Heart left ventricle (tissue), 16 donors: ENCODE measurements around the gene BICD2. TPM values are rescaled to one million over a fixed set of nuclear protein-coding genes. Genes with fewer than 3 reads are reported as not detected.
A peak's percentile ranks its signal among the peaks of the same experiment; 100 is the strongest.

Experiments
- ATAC-seq, 4 donors: fragments of 200-7000 bp; cut with Tn5 transposase; one replicate each; pipeline ENCODE4 v1.9.1; 2020 to 2022; ENCODE audit warnings: moderate library complexity in 4 of 4, mild to moderate bottlenecking in 3 of 4, moderate number of reproducible peaks in 1 of 4
- DNase-seq, 5 donors: peaks; one replicate each; pipeline ENCODE4 v3.0.0-alpha.2; 2020
- H3K27ac ChIP-seq, 12 donors: fragments of 200-600 bp; sonication (generic) in 4 of 12; one replicate each; pipeline versions ENCODE4 v1.5.0 to v1.8.0; 2016 to 2022; ENCODE audit warnings: mild to moderate bottlenecking in 2 of 12
- H3K27me3 ChIP-seq, 9 donors: fragments of 200-600 bp; sonication (generic) in 2 of 9; one replicate each; pipeline versions ENCODE4 v1.5.1 to v1.8.0; 2016 to 2022; ENCODE audit warnings: mild to moderate bottlenecking in 3 of 9
- H3K36me3 ChIP-seq, 9 donors: fragments of 200-600 bp; sonication (generic) in 2 of 9; one replicate each; pipeline versions ENCODE4 v1.5.0 to v1.8.0; 2018 to 2022; ENCODE audit warnings: mild to moderate bottlenecking in 2 of 9
- H3K4me1 ChIP-seq, 12 donors: fragments of 200-600 bp; sonication (generic) in 4 of 12; one replicate each; pipeline versions ENCODE4 v1.5.0 to v1.8.0; 2016 to 2022; ENCODE audit warnings: mild to moderate bottlenecking in 3 of 12
- H3K4me3 ChIP-seq, 12 donors: fragments of 200-600 bp; sonication (generic) in 4 of 12; one replicate each; pipeline versions ENCODE4 v1.5.0 to v1.8.0; 2017 to 2022; ENCODE audit warnings: mild to moderate bottlenecking in 9 of 12, moderate library complexity in 4 of 12
- H3K9me3 ChIP-seq, 12 donors: fragments of 200-600 bp; sonication (generic) in 4 of 12; one replicate each; pipeline versions ENCODE4 v1.5.0 to v1.8.0; 2016 to 2022; ENCODE audit warnings: mild to moderate bottlenecking in 1 of 12
- POLR2A ChIP-seq, 2 donors: fragments of 450-650 bp; IDR thresholded peaks; one replicate each; pipeline ENCODE4 v1.6.1; 2017; ENCODE audit warnings: antibody characterized with exemption in 2 of 2, mild to moderate bottlenecking in 2 of 2, moderate library complexity in 2 of 2
- WGBS, 4 donors: extraction: QIAGEN DNeasy Blood & Tissue Kit in 2 of 4; methylation state at CpG; one replicate each; pipeline versions ENCODE4 v1.1.5 to v1.1.7; 2013 to 2018; 5-methylcytosine and 5-hydroxymethylcytosine counted together
- intact Hi-C, 10 donors: fragments of 100-400 bp; cut with DNase I; formaldehyde crosslinking; loops; one replicate each; pipeline versions ENCODE4 v1.11.1 to v1.14.2; 2022
- polyA plus RNA-seq, 2 donors: library from polyadenylated mRNA; stranded (reverse); fragments of 200-250 nt; gene quantifications; one replicate each; pipeline ENCODE4 v1.2.3, GENCODE V29; 2013
- total RNA-seq, 9 donors: library from RNA; depleted of rRNA in 2 of 9; stranded (reverse); fragments of >200 nt in 2 of 9; fragmentation: NEBNext Ultra II Directional in 3 of 9; extraction: Animal tissue kit (Norgen Biotek cat#: 25700) in 3 of 9; gene quantifications; one replicate each; pipeline versions ENCODE4 v1.1.0 to v1.2.4, GENCODE V29; 2016 to 2023
- TF ChIP-seq, protein P1 (sequence below), 12 donors: fragments of 200-600 bp; sonication (generic) in 4 of 12; IDR thresholded peaks; one replicate each; pipeline versions ENCODE4 v1.5.0 to v1.8.0; 2018 to 2022; ENCODE audit warnings: antibody characterized with exemption in 12 of 12, mild to moderate bottlenecking in 5 of 12
- donor health status: ischemic (EF 13 %, LVEDD 7.1; RV severe dilation, severe dysfunction).
- donor health status: healthy with polysubstance abuse.
- donor health status: DM: no; HTN: yes; CAD: no.
- donor health status: DM: no; HTN: no; CAD: no.
- donor health status: ischemic (EF 25% LVEDD 6.9; RV normal size, moderate dysfunction).
- donor health status: ischemic (EF 25% LVEDD 5.7; RV mildly dilated, moderate dysfunction).
- donor health status: healthy.
- donor health status: DM: yes; HTN: yes; CAD: no.
- donor health status: ischemic (EF 35%, LVEDD 5.7; RV mildly dilated, moderate dysfunction).
- donor health status: nonischemic (EF 11% LVEDD 7.7; RV severe dilation, severe dysfunction).
- donor health status: DM: yes; HTN: yes; CAD: no.
- donor health status: PGD.
- donor health status: ischemic (EF 29% LVEDD 5.4; RV normal size, mild dysfunction).
- donor health status: nonischemic (EF 23%, LVEDD 6.1; RV moderate dilation, normal function).

The BICD2 gene
- total and polyA plus RNA-seq, 11 donors, result 17.6 to 56.7 (median 35.9) TPM

DNA sequence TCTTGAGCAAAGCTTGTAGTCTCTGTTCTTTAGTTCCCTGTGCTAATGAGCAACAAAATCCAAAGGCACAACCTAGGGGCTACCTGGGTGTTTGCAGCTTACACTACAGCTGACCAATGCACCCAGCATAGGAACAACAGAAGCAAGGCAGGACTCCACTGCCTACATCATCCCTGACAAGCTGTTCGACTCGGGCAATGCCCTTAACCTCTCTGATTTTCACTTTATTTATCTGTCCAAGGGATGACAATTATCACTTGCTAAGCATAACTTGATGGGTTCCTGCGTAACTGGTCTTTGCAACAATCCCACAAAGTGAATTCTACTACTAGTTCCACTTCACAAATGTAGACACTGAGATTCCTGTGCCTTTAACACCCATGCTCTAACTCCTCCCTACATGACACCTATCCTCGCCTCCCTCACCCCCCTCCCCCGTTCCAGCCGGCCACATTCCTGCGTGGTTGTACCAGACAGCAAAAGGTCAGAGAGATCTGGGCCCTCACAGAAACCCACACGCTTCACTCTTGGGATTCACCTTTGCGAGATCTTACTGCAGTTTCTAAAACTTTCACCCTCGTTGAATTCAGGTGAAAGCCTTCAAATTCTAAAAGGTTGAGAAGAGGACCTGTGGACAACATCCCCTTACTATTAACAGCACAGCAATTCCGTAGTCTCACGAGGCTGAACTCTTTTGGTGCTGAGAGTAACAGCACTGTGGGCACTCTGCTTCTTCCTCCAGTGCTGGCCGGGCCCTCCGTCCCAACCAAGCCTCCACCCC lies 95.7 kb downstream of the BICD2 start:
- ATAC-seq, result peak; percentile 36 to 70 (median 48)
- peak overlapping the region; percentile 80 to 98 (median 93) for H3K27ac ChIP-seq
- peak in 4 of 5 donors; percentile 48 to 86 (median 61) for DNase-seq
- peaks cover 0 to 20% (median 6%) of the 10 kb centered on the region in 9 donors for H3K36me3 ChIP-seq
- 18 to 25% (median 20%) methylated on average over 10 to 14 of the region's 14 CpGs for WGBS, 4 donors
- no peaks in the 10 kb centered on the region for H3K9me3 ChIP-seq
- H3K27me3 ChIP-seq, result no peaks in the 10 kb centered on the region
- H3K4me3 ChIP-seq, result peak overlapping the region; percentile 48 to 98 (median 88)
- TF ChIP-seq, protein P1, sequence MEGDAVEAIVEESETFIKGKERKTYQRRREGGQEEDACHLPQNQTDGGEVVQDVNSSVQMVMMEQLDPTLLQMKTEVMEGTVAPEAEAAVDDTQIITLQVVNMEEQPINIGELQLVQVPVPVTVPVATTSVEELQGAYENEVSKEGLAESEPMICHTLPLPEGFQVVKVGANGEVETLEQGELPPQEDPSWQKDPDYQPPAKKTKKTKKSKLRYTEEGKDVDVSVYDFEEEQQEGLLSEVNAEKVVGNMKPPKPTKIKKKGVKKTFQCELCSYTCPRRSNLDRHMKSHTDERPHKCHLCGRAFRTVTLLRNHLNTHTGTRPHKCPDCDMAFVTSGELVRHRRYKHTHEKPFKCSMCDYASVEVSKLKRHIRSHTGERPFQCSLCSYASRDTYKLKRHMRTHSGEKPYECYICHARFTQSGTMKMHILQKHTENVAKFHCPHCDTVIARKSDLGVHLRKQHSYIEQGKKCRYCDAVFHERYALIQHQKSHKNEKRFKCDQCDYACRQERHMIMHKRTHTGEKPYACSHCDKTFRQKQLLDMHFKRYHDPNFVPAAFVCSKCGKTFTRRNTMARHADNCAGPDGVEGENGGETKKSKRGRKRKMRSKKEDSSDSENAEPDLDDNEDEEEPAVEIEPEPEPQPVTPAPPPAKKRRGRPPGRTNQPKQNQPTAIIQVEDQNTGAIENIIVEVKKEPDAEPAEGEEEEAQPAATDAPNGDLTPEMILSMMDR (IDR thresholded peaks at IDR 0.05), result no peak
- peak in 1 of 2 donors; percentile 13 for TF ChIP-seq POLR2A (IDR thresholded peaks at IDR 0.05)
- intact Hi-C loops, result loop anchor here in 2 of 10 donors (10.0 kb wide), 2 partner anchors 46 to 344 kb away; partner anchors contain the start of genes CENPP (in 1 of the 2) and NOL8 (in 1 of the 2)
- peaks cover 0 to 59% (median 35%) of the 10 kb centered on the region in 12 donors for H3K4me1 ChIP-seq

DNA sequence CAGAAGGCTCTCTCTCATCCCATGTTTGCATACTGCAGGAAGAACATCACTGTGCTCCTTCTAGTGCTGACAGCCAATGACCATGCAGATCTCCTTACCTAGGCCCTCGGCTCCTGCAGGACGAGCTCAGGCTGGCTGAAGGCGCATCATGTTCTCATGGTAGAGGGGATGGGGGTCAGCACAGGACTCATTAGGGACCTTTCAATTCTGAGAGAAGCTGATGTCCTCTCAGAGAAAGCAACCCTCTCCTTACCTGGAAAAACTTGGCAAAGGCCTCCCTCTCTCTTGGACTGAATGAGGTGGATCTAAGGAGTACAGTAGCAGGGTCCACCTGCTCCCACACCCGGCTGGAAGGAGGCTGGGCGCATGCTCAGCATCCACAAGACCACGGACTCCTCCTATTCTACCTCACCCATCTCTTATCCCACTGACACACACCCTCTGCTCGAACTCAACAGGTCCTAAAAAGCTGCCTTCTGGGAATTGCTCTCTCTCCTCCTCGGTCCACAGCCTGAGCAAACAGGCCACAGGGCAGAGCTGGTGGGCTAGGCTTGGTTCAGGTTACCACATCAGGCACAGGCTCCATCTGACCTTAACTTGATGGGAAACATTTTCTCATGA lies 97.6 kb downstream of the BICD2 start:
- H3K27ac ChIP-seq, result peak overlapping the region in 1 of 12 donors; percentile 98
- H3K27me3 ChIP-seq, result no peaks in the 10 kb centered on the region
- DNase-seq (no peak), ATAC-seq (no peak)
- intact Hi-C loops, result loop anchor here in 2 of 10 donors (10.0 kb wide), 2 partner anchors 48 to 342 kb away; partner anchors contain the start of genes CENPP (in 1 of the 2) and NOL8 (in 1 of the 2)
- WGBS, 4 donors, result 81 to 90% (median 88%) methylated on average over 8 of the region's 8 CpGs
- peaks cover 0 to 29% (median 6%) of the 10 kb centered on the region in 9 donors for H3K36me3 ChIP-seq
- peaks cover 0 to 60% (median 36%) of the 10 kb centered on the region in 12 donors for H3K4me1 ChIP-seq
- H3K4me3 ChIP-seq, result no peak overlapping the region
- no peaks in the 10 kb centered on the region for H3K9me3 ChIP-seq
- no peak for TF ChIP-seq POLR2A (IDR thresholded peaks at IDR 0.05)
- TF ChIP-seq, protein P1 (IDR thresholded peaks at IDR 0.05), result no peak

DNA sequence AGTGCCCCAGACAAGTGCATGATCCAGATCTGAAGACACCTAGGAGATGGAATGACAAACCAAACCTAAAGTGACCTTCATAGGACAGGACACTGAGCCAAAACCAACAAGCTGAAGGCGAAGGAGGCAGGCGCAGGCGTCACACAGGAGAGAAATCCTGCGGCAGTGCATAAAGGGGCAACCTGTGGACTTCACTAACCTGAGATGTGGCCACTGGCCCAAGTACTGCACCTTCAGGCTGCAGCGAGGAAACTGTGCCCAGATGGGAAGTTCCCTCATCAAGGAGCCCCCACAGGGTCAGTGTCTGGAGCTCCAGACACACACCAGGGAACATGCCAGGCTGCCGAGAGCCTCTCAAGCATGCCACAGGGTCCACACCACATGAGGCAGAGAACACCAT lies 98.4 kb downstream of the BICD2 start:
- H3K4me3 ChIP-seq, result no peak overlapping the region
- H3K36me3 ChIP-seq, result peaks cover 0 to 29% (median 6%) of the 10 kb centered on the region in 9 donors
- H3K4me1 ChIP-seq, result peaks cover 0 to 63% (median 32%) of the 10 kb centered on the region in 12 donors
- H3K9me3 ChIP-seq, result no peaks in the 10 kb centered on the region
- intact Hi-C loops, result loop anchor here in 2 of 10 donors (10.0 kb wide), 2 partner anchors 49 to 341 kb away; partner anchors contain the start of genes CENPP (in 1 of the 2) and NOL8 (in 1 of the 2)
- DNase-seq, result no peak
- ATAC-seq, result no peak
- TF ChIP-seq, protein P1 (IDR thresholded peaks at IDR 0.05), result no peak
- no peak for TF ChIP-seq POLR2A (IDR thresholded peaks at IDR 0.05)
- WGBS, 4 donors, result 77 to 90% (median 87%) methylated on average over 6 of the region's 6 CpGs
- H3K27me3 ChIP-seq, result no peaks in the 10 kb centered on the region
- peak overlapping the region in 1 of 12 donors; percentile 7 for H3K27ac ChIP-seq
